NCI-H2196 treated with DMSO at 0.1 percent for 48 hours (cell line): ENCODE results near the gene NCOR1.
"Not testable (repeated sequence)": the region's sequence is repeated elsewhere in the genome, so short reads cannot be mapped to it uniquely, and the experiment has no call there.

Source experiments
- DNase-seq: peaks from one replicate; lab custom pipeline; 2025; ENCODE audit not compliant: unreplicated experiment; lab: John Stamatoyannopoulos, UW

The NCOR1 gene

DNA sequence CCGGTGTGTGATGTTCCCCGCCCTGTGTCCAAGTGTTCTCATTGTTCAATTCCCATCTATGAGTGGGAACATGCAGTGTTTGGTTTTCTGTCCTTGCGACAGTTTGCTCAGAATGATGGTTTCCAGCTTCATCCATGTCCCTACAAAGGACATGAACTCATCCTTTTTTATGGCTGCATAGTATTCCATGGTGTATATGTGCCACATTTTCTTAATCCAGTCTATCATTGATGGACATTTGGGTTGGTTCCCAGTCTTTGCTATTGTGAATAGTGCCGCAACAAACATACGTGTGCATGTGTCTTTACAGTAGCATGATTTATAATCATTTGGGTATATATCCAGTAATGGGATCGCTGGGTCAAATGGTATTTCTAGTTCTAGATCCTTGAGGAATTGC, 63.0 kb downstream of the NCOR1 start:
- not testable (repeated sequence) for DNase-seq

DNA sequence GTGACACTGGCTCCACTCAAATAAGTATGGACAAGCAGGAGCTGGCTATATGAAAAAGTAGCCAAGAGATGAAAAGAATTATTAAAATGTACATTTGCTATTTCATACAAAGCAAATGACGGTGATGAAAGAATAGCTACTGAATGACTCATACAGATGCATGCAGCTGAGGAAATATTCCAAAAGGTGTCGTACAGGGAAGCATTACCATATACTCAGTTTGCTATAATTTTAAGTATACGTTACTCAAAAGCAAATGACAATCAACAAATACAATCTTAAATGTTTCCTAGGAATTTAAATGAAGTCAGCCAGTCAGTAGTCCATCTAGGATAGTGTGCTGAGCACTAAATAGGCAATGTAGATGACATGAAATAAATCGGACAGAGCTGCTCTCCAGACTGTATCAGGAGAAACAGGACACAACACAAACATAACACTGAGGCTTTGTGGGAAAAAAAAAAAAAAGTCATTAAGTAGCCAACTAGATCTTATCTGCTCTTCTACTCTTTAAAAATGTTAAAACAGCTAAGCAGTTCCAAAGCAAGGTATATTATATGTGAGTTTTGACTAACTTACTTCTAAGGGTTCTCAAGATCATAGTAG, 65.0 kb downstream of the NCOR1 start:
- no peak for DNase-seq

DNA sequence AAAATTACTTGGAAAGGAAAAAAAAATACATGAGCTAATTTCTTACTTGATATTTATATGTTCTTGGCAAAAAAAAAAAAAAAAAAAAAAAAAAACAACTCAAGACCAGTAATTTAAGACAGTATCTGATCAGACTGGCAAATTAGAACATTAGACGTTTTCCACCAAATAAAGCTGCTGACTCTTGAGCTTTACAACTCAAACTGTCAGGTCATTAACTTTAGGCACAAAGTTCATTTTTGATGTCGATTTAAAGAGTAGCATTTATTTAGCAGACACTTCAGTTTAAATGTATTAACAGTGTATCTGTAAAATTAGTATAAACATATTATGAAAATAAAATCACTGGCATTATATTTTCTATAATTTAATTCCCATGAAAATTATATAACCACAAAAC, 66.7 kb downstream of the NCOR1 start:
- DNase-seq: no peak

DNA sequence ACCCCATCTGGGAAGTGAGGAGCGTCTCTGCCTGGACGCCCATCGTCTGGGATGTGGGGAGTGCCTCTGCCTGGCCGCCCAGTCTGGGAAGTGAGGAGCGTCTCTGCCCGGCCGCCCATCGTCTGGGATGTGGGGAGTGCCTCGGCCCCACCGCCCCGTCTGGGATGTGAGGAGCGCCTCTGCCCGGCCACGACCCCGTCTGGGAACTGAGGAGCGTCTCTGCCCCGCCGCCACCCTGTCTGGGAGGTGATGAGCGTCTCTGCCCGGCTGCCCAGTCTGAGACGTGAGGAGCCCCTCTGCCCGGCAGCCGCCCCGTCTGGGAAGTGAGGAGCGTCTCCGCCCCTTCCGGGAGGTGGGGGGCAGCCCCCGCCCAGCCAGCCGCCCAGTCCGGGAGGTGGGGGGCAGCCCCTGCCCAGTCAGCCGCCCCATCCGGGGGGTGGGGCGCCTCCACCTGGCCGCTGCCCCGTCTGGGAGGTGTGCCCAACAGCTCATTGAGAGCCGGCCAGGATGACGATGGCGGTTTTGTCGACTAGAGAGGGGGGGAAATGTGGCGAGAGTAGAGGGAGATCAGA, 69.9 kb downstream of the NCOR1 start:
- not testable (repeated sequence) for DNase-seq

DNA sequence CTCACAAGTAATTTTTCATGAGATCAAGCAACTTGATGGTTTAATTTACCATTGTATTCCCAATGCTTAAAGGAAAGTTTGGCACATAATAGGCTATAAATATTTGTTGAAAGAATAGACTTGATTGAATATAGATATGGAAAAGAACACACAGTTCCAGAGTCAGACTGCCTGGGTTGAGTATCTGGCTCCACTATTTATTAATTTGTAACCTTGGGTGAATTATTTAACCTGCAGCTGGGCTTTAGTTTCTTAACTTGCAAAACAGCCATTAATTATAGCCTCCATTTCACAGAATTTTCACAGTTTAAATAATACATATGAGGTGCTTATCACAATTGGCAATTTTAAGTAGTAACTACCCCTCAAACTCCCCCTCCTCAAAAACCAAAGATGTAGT, 73.6 kb downstream of the NCOR1 start:
- DNase-seq: no peak

DNA sequence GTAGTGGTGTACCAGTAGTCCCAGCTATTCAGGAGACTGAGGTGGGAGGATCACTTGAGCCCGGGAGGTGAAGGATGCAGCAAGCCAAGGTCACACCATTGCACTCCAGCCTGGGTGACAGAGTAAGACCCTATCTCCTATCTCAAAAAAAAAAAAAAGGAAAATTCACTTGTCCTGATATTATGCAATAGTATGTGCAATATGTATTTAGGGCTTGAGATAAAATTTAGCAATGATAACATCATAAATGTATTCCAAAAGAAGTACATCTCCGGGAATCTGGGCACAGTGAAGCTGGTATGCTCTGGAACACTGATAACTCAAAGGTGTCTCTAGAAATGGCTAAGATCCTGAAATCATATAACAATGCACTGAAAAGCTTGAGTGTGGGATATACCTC, 74.5 kb downstream of the NCOR1 start:
- no peak for DNase-seq

DNA sequence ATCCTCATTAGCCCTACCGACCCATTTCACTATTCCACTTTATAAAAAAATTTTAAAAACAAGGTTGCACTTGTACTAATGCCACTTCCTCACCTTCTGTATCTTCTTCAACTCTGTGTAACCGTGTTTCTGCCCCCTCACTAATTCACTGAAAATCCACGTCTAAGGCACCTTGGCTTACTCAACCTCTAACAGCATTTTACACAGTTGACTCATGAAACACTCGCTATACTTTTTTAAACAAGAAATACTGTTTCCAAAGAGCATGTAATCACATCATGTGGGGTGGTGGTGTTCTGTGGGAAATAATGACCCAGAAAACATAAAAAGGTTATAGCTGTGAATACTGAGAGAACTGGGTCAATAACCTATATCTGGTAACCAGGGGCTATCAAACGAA, 79.9 kb downstream of the NCOR1 start:
- no peak for DNase-seq

DNA sequence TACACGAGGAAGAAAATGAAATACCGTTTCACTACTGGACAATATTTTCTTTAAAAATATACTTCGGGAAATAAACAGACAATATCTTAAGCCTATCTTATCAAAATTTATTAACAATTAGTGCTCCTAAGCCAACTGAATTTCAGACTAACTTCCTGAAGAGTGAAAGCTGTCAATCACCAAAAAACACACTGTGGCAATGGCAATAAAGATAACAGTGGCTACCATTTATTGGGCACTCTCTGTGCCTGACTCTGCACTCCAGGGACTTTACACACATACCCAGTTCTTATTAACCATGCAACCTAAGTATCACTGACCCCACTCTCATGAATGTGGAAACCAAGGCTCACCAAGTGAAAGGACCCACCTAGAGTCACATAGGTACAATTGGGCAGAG, 83.7 kb downstream of the NCOR1 start:
- DNase-seq: no peak

DNA sequence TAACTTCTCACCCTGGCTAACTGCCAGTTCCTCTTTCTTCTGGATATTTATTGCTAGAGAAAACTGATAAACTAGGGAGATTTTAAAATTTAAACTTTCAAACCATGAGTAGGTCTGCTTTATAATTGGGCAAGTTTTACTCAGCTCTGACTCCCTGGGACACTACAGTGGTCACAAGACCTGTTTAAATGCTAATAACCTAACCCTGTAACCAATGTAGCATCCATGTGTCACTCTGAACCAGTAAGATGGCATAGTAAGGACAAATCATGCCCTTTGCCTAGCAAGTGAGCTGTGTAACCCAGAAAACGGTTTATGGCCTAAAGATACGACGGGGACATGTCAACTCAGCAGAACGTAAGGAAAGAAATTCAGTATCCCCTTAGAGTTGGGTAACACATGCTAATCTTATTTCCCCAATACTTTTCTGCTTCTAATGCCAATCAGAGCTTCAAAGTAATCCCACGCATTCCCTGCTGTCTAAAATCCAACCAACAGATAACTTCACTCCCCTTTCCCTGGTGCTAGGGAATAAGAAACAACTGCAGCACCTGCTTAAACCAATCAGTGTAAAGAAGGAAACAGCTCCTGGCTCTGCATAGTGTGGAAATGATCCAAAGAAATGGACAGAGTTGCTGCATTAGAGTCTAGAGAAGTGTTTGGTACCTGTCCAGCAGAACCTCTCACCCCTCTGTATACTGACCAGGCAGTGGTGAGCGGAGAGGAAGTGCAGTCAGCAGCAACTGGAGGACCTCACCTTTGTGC, 85.7 kb downstream of the NCOR1 start:
- DNase-seq: no peak

DNA sequence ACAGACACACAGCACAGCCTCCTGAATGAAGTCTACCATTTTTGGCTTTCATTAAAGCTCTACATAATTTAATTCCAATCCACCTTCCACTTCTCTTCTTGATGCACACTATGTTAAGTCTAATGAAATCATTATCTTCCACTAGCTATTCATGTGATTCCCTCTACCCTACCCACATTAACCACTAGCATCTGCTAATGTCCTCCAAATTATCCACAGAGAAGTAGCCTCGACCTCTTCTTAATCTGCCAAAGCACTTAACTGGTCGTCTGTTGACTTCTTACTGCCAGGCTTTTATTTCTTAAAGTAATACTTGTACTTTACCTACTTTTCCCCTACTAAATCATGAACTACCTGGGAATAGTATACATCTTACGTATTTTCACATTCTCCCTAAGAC, 91.8 kb downstream of the NCOR1 start:
- no peak for DNase-seq

DNA sequence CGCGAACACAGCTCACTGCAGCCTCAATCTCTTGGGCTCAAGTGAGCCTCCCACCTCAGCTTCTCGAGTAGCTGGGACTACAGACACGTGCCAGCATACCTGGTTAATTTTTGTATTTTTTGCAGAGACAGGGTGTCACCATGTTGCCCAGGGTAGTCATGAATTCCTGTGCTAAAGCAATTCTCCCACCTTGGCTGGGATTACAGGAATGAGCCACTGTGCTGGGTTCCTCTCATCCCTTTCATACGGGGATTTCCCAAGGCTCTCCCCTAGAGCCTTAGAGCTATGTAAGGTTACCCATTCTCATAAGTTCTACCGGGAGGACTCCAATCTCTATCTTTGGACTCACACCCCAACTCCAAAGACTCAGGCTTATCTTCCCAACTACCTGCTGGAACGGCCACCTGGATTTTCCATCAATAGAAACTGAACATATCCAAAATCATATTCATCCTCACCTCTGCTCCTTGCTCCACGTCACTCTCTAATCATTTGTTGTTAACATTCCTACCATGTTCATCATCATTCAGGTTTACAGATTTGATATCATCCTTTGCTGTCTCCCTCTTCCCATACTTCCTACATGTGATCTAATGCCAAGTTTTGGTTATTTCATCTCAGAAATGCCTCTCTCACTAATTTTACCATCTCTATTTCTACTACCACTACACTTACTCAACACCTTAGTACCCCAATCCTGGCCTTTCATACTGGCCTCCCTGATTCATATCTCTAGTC, 92.5 kb downstream of the NCOR1 start:
- no peak for DNase-seq

DNA sequence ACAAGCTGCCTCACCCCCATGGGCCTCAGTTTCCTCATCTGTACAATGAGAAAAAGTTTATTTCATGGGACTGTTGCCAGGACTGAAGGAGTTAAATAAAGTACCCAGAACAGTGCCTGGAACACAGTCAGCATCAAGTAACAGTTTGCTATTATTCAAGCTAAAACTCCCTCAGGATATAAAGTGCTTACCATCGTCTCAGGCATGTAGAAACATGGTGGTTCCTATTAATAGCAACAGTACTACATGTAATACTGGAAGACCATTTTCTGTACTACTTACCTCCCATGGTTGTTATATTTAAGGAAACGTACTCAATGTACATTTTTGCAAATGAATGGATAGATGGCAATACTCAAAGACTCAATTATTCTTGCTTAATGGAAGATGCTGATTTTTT, 93.4 kb downstream of the NCOR1 start:
- no peak for DNase-seq

DNA sequence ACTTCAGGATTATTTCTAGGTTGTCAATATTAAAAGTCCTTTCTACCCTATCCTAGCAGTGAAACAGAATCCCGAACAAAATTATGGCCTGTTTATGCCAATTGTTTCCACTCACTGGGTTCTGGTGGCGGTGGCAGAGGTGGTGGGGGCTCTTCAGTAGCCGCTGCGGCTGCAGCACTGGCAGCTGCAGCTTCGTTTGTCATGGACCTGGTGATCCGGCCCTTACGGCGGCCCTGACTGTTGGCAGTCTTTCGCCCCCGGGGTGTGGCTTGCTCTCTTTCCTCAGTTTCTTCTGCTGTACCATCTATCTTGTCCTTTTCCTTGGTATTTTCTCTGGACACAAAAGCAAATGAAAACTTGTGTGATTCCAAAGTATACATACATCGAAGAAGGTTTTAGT, 94.4 kb downstream of the NCOR1 start:
- no peak for DNase-seq

DNA sequence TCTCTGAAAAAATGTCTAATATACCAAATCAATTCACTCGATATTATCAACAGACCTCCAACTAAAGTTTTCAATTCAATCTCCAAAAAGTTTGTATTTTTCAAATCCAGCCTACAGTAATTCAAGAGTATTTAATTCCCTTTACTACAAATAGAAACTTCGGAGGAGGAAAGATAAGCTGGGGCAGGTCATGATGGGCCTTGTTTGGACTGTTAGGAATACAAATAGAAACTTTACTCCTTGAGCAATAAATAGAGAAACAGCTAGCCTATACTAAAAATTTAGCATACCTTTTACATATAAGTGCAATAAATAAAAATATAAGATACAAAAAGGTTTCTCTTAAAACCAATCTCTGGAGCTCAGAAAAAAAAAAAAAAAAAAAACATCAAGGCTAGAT, 98.2 kb downstream of the NCOR1 start:
- no peak for DNase-seq

DNA sequence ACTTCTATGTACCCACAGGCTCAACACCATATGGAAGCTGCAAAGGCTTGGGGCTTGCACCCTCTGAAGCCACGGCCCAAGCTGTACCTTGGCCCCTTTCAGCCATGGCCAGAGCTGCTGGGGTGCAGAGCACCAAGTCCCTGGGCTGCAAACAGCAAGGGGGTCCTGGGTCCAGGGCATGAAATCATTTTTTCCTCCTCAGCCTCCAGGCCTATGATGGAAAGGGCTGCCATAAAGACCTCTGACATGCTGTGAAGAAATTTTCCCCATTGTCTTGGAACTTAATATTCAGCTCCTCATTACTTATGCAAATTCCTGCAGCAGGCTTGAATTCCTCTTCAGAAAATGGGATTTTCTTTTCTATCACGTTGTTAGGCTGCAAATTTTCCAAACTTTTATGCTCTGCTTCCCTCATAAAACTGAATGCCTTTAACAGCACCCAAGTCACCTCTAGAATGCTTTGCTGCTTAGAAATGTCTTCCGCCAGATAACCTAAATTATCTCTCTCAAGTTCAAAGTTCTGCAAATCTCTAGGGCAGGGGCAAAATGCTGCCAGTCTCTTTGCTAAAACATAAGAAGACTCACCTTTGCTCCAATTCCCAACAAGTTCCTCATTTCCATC, 100.1 kb downstream of the NCOR1 start:
- not testable (repeated sequence) for DNase-seq

DNA sequence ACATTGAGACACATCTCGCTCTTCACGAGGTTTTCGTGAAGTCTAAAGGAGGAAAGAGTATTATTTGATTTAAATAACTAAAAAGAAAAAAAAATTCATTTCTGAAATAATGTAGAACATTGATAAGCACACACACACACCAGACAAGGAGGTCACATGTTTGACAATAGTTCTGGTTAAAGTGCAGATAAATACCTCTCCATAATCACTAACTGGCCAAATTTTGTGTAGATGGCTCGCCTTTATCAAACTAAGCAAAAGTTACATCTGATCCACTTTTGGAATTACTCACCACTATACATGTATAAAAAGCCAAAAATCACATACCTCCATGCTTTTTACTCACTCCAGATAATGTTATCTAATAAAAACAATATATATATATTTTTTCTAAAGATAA, 106.5 kb downstream of the NCOR1 start:
- no peak for DNase-seq

DNA sequence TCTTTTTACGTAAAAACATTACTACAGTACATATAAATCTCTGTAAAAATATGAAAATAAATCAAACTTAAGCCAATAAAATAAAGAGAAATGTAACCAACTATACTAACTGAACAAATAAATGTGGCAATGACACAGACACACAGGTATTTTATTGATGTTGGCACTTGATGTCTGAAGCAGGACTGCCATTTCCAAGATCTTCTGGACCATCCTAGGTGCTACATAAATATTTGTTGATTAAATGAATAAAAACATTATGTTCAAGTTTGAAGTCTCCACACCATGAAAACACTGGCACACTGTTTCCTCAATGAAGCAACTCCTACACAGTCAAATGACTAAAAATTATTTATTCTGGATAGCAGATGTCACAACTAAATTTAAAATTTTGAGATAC, 106.9 kb downstream of the NCOR1 start:
- DNase-seq: no peak

DNA sequence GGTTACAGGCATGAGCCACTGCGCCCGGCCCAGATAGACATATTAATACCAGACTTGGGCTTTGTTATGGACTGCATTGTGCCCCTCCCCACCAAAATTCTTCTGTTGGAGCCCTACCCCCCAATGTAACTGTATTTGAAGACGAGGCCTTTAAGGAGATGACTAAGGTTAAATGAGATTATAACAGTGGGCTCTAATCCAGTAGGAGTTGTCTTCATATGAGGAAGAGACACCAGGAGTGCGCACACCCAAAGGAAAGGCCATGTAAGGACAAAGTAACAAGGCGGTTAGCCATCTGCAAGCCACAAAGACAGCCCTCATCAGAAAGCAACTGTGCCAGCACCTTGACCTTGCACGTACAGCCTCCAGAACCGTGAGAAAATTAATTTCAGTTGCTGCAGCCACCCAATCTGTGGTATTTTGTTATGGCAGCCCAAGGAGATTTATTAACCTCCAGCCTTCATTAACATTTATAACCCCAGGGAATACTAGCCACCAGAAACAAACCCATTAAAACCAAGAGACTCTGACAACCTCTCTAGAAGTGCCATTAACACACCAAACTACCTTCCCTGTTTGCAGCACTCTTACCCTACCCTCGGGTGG, 108.1 kb downstream of the NCOR1 start:
- DNase-seq: no peak

DNA sequence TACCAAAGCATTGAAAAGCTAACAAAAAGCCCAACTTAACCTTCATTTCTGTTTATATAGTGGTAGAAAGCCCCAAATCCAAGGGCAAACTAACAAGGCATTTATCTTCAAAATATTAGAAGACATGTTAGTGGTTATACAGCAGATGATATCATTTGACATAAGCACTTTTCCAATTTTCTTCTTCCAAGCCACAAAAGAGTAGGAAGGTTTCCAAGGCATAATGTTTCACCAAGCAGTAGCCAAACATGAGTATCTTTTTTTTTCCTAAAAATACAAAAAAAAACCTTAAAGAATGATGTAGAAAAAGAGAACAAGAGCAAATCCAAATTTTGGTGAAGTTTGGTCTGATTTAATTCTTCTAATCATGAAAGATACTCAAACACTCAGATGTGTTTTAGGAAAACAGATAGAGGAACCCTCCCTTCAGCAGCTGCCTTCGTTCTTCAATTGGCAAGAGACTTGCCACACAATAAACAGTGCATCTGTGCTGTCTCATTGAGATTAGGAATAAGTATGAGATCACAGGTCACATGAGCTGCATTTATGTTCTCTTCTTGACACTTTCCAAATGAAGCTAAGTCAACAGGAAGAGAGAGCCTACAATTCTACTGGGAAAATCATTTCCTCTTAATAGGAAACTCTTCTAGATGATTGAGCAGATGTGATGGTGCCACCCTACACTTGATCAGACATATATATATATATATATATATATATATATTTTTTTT, 109.0 kb downstream of the NCOR1 start:
- peak; percentile 42 for DNase-seq

DNA sequence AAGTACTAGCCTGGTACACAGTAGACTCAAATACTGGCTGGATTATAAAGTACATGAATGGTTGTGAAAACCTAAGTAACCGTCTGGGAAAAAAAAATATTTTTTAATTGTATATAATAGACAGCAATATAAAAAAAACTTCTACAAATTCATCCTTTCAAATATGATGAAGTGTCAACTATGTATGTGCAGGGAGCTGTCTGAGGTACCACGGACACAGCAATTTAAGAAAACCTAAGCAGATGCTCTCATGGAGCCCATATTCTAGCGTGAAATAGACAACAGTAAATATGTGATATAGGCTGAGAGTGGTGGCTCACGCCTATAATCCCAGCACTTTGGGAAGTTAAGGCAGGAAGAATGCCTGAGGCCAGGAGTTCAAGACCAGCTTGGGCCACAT, 111.1 kb downstream of the NCOR1 start:
- DNase-seq: no peak
